NCI-H774 (cell line): Measurements from ENCODE around the gene ANKRD10.
"Not testable (repeated sequence)": the region's sequence is repeated elsewhere in the genome, so short reads cannot be mapped to it uniquely, and the experiment has no call there.

ENCODE experiments used
- DNase-seq: peaks from one replicate; lab custom pipeline; 2025; lab: John Stamatoyannopoulos, UW

The ANKRD10 gene

DNA sequence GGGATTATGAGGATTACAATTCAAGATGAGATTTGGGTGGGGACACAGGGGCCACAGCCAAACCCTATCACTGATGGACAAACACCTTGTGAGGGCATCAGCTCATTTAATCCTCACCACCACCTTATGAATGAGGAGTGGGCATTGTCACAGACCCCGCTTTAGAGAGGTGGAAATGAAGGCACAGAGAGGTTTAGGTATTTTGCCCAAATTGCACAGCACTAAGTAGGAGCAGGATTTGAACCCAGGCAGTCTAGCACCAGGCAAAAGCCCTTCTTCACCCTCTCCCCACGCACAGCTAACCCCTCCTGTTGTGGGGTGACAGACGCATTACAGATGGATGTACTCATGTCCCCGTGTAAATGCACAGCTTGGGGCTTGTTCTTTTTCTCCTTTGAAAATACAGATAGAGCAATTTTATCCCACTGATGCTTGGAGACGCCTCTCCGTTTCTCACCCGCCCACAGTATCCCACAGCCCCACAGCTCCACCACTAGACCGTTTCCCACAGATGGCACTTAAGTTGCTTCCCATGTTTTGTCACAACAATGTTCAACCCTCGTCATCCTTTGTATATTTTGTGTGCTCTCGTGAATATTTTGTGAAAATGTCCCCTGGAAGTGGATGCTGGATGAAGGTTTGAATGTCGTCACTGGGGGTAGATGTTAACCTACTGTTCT is 48.2 kb downstream of the ANKRD10 start:
- DNase-seq = no peak

DNA sequence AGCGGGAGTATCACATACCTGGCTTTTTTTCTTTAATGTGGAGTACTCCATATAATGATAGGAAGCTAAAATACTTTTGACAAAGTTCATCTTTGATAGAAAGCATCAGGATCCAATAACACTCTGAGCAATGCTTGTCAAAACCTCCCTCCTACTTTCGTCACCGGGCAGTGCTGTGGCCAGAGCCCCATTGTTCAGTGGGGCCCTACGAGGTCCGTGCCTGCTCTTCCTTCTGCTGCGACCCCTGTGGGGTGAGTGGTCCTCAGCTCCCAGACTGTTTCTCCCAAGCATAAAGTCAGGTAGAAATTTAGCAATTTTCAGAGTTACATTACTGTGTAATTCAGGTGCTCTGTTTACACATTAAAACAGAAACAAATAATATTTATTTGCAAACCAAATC is 51.2 kb downstream of the ANKRD10 start:
- no peak for DNase-seq

DNA sequence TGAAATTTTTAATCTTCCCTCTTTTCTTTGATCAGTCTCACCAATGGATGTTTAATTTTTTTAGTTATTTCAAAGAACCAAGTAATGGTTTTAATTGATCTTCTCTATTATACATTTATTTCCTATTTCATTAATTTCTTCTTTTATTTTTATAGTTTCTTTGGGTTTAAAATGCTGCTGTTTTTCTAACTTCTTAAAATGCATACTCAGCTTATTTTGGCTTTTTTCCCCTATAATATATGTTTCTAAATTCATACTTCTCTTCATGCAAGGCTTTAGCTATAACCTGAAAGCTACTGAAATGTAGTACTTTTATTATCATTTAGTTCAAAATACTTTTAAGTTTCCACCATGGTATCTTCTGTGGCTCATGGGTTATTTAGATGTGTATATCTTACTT is 53.9 kb downstream of the ANKRD10 start:
- no peak for DNase-seq

DNA sequence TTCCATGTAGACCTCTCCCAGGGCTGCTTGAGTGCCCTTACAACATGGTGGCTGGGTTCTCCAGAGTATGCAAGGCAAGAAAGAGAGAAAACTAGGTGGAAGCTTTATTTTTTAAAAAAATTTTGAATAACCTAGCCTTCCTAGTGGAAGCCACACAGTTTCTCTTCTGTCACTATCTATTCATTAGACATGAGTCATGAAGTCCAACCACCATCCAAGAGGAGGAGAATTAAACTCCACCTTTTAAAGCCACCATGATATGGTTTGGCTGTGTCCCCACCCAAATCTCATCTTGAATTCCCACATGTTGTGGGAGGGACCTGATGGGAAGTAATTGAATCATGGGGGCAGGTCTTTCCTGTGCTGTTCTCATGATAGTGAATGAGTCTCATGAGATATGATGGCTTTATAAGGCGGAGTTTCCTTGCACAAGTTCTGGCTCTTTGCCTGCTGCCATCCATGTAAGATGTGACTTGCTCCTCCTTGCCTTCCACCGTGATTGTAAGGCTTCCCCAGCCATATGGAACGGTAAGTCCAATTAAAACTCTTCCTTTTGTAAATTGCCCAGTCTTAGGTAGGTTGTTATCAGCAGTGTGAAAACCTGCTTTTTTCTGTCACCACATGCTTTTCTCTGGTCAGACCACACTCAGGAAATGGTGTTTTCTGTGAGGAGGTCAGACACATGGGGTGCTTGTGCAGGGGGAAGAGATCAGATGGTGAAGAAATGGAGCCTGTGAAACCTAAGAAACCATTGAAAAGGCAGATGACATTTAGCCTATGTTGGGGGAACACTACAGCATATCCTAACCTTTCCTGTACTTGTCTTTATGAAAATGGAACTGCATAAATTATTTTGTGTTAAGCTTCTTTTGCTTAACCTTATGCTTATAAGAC is 57.7 kb downstream of the ANKRD10 start:
- DNase-seq = no peak

DNA sequence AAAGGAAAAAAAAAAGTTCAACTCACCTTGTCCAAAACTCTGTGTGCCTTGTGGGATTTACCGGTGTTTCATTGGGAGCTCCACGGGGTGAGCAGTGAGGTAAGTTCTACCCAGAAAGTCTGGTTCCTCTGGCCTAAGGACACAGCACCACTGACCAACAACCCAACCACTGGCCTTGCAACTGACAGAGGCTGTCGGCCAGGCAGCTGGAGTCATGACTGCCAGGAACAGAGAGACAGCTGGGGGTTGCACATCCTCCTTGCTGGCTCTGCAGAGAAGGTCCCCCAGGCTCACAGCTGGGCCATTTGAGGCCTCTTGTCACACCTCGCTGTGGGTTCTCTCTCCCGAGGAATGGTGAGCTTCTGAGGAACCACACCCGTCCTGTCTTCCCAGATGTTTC is 59.5 kb downstream of the ANKRD10 start:
- no peak for DNase-seq

DNA sequence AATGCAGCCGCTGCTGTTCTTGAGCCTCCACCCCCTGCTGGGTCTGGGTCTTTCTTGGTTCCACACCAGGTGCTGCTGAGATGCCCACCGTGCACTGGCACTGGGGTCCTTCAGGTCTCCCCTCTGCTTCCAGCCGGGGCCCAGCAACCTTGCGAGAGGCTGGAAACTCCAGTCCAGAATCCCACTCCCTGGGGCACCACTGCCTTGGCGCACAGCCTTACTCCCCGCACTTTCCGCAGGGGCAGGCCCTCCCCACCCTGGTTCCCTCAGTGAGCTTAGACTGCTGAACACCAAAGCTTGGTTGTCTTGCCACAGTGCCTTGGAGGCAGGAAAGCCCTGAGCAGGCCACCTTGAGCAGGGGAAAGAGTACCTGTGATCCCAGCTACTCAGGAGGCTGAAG is 60.0 kb downstream of the ANKRD10 start:
- DNase-seq = no peak

DNA sequence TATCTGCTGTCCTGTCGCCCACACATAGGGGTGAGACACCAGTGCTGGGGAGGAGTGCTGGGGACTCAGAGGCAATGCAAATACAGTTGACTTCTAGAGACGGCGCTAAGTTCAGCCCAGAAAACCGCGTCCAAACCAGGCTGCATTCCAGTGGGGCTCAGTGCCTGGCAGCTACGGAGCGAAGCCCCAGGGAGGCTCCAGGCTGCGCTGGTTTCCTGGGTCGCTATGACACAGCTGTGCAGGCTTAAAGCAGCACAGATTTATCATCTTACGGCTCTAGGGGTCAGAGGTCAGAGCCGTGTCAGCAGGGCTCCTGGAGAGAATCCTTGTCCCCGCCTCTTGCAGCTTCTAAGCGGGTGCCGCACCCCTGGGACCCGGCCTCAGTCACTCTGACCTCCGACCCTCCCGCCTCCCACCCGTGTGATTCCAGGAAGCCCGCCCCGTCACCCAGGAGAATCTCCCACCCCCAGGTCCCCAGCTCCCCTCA is 61.6 kb downstream of the ANKRD10 start:
- no peak for DNase-seq

DNA sequence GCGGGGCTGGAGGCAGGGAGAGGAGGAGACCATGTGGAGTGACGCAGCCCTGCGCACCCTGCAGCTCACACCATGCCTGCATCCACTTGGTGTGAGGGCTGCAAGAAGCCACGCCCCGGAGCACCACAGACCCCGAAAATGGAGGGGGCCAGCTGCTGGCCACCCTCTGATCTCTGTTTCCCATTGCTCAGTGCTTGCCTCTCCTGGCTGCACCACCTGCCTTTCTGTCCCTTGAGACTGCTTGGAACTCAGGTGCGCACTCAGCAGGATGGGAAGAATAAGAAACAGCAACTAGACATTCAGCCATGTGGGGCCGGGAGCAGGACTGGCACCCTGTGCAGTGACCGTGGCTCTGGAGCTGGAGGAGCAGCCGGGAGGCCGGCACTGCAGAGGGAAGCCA is 64.0 kb downstream of the ANKRD10 start:
- no peak for DNase-seq

DNA sequence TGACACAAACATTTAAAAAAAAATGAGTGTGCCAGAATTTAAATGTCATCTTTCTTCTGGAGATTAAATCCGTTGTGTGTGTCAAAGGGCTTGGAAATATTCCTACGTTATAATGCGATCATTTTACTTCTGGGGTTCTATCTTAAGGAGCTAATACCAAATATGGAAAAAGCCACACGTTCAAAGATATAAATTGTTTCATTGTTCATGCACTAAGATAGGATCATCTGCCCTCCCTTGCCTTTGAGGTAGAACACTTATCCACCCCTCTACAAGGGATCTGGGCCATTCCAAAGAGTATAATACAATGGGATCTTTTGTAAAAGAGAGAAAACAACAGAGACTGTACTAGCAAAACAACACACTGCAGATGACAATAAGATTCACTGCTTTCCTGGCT is 64.9 kb downstream of the ANKRD10 start:
- no peak for DNase-seq

DNA sequence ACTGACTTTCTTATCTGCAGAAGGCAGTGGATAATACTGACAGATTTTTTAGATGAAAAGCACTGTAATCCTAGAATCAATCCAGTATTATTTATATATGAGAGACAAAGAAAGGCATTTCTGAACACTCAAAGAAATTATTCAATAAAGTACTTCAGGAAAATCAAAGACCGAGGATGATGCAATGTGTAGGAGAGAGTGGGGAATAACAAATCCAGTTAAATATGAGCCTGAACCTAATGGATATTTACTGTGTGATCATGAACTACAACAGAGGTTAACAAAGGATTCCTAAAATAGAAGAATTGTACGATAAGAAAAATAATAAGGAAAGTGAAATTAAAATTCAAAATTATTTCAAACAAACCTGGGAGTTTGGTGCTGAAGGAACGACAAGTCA is 69.3 kb downstream of the ANKRD10 start:
- DNase-seq = no peak

DNA sequence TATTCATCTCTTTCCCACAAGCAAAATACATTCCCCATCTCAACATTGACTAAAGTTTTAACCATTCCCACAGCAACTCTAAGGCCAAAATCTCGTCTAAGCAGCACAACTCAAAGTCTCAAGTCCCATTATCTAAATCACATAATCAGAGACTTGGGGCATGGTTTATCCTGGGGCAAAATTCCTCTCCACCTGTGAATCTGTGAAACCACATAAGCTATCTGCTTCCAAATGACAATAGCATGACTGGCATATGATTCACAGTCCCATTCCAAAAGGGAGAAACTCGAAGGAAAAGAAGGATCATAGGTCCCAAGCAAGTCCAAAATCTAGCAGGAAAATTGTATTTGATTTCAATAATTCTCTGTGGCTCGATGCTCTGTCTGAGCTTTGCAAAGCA is 73.0 kb downstream of the ANKRD10 start:
- DNase-seq = no peak

DNA sequence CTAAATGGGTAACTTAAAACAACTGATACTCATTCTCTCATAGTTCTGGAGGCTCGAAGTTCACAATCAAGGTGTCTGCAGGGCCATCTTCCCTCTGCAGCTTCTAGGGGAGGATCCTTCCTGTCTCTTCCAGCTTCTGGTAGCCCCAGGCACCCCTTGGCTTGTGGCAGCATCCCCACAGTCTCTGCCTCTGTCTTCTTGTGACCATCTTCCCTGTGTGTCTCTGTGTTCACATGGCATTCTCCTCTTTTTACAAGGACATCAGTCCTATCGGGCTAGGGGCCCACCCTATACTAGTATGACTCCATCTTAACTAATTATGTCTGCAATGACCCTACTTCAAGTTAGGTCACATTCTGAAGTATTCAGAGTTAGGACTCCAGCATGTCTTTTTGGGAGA is 73.5 kb downstream of the ANKRD10 start:
- no peak for DNase-seq

DNA sequence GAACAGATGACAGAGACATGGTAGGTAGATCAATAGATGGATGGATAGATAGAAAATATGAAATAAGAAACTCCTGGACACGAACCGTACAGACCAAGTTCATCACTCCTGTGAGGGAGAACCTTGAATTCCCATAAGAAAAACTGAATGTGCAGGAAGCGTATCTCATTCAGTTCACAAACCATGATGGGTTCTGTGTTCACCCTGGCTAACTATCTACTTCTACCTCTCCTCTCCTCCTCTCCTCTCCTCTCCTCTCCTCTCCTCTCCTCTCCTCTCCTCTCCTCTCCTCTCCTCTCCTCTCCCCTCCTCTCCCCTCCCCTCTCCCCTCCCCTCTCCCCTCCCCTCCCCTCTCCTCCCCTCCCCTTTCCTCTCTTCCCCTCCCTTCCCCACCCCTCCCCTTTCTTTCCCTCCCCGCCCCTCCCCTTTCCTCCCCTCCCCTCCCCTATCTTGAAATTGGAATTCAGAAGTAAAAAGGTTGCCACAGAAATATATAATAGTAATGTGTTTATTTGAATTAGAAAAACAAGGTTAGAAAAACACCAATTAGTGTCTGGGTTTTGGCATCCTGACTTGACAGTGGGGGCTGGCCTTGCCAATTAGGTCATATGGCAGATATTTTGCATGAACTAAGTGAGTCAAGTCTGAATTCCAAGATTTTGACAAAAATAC is 75.9 kb downstream of the ANKRD10 start:
- no peak for DNase-seq

DNA sequence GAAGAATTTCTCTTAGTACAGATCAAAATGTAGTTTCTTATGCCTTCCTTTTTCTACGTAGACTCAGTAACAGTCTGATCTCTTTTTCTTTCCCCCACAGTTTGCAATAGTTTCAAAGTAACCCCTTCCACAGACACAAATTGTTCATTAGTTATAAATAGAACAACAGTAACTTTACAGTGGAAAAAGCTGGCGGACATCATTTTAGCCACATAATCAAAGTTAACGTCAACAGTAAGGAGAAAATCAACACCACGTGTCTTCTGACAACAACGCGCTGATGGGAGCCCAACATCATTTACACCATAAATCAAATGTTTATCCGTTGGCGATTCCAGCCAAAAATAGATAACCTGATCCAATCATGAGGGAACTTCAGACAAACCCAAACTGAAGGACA is 76.8 kb downstream of the ANKRD10 start:
- DNase-seq = no peak

DNA sequence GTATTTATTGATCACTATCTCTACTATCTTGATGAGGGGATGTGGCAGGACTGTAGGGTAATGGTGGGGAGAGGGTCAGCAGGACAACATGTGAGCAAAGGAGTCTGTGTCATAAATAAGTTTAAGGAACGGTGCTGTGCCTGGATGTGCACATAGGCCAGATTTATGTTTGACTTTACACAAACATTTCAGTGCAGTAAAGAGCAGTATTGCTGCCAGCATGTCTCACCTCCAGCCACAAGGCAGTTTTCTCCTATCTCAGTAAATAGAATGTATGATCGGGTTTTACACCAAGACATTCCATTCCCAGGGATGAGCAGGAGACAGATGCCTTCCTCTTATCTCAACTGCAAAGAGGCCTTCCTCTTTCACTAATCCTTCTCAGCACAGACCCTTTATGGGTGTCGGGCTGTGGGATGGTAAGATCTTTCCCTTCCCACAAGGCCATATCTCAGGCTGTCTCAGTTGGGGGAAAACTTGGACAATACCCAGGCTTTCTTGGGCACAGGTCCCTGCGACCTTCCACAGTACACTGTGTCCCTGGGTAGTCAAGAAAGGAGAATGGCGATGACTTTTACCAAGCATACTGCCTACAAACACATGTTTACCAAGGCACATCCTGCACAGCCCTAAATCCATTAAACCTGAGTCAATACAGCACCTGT is 77.3 kb downstream of the ANKRD10 start:
- not testable (repeated sequence) for DNase-seq

DNA sequence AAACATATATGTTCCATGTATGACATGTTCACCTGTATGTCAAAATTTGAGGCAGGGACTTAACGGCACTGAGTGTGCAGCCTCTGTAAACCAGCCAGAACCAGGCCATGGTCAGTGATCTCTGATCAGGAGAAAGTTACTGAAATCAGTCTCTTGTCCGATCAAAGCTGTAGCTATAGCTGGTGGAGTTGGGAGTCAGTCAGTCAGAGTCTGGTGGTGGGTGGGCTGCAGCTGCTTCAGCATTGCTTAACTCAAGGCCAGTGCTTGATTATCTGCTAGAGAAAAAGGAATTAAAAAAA is 78.3 kb downstream of the ANKRD10 start:
- no peak for DNase-seq

DNA sequence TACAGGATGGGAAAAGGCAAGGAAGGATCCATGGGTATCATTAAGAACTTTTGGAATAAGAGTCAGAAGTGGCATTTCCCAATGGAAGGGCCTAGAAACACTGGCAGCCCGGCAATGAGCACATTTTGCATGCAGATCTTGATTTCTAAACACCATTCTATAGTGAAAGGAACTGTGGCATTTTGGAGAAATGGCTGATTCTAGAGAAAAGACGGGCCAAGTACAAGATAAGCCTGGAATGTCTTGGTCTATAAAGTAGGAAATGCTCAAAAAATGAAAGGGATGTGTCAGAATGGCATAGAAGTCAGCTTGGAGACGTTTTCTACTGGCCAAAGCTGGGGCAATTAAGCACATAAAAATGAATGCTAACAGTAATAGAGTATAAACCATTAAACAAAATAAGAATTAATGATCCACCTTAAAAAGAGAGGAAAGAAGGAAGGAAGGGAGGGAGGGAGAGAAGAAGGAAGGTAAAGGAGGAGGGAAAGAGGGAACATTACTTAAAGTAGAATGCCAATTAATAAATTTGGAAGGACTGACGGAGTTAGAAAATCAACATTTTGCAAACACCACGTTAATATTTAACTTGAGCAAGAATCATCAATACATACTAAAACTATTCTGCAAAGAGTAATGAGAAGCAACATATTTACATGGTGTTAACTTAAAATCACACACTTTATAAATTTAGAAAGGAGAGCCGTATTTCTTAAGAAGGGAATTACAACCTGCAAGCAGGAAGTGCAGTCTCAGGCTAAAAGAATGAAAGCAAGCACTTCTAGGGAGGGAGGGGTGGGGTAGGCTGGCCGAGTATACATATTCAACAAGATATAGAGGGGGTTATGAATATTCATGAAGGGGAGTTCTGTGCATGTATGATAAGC is 78.9 kb downstream of the ANKRD10 start:
- DNase-seq = no peak

DNA sequence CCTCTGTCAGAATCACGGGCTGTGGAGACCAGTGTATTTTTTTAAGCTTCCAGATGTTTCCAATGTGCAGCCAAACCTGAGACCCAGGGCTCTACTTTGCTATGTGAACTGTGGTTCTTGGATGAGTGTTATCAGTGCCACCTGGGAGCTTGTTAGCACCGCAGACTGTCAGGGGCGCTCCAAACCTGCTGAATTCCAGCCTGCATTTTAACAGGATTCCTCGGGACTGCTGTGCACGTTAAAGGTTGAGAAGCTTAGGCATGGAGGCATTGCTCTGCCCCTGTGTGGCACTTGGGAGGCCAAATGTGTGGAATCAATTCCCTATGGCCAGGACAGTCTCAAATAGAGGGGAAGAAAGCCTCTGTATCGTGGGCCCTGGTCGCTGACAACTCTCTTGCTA is 80.3 kb downstream of the ANKRD10 start:
- DNase-seq = no peak

DNA sequence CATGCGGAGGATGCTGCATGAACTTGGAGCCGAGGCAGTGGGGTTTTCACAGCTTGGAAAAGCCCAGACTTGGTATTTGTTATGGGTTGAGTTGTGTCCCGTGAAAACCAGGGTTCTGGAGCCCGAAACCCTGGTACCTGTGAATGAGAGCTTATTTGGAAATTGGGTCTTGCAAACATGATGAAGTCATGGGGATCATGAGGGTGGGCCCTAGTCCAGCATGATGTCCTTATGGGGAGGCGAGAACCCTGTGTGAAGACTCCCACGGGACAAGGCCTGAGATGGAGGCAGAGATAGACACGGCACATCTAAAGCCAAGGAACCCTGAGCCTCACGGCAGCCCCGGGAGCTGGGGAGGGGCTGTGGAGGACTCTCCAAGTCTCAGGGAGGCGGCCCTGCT is 82.3 kb downstream of the ANKRD10 start:
- no peak for DNase-seq

DNA sequence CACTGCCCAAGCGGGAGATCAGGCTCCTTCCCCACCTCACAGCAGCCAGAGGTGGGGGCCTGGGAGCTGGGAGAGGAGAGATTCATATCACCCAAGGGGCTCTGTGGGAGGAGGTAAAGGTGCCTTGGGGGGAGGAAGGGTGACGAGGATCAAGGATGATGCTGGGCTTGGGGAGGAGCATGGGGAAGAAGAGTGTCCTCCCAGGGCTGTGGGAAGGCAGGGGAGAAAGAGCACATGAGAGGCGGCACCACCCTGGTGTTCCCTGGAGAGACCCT is 82.7 kb downstream of the ANKRD10 start:
- no peak for DNase-seq

DNA sequence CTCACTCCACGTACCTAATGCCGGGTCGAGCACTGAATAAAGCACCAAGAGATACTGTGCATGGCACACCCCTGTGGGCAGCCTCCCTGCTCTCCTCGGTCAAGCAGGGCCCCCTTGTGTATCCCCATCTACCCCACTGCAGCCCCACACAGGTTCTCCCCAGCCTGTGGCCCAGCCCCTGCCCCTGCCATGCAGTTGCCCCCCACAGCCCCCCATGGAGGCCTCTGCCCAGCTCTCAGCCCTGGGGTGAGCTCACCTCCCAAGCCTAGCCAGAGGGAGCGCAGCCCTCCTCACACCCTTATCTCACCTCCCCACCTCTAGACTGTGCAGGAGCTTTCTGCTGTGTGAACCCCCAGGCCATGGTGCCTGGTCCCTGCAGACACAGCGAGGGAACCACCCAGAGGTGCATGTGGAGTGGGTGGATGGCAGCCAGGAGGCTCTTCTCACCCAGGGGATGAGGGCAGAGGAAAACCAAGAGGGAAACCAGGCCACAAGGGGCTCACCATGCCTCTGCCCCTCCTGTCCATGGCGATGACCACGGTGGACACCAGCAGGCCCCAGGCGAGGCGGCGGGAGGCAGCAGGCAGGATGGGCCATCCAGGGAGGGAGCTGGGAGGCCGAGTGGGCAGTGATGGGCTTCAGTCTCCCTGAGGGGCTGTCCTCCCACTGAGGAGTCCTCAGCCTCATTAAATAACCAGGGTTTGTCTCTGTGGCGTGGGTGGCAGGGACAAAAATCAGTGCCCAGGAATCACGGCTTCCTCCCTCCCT is 83.2 kb downstream of the ANKRD10 start:
- DNase-seq = no peak
